HL-60/S4 treated with retinoic acid at 250 ng/mL for 4 days and 3 days (cell line): ENCODE data around the gene POLD2.

Source experiments
- in situ Hi-C: fragments of 300-500 bp; cut with MboI; formaldehyde crosslinking; loops from 2 replicates; pipeline ENCODE4 v1.7.0; 2022; ENCODE audit warnings: low sequenced_read_pairs

The POLD2 gene

DNA sequence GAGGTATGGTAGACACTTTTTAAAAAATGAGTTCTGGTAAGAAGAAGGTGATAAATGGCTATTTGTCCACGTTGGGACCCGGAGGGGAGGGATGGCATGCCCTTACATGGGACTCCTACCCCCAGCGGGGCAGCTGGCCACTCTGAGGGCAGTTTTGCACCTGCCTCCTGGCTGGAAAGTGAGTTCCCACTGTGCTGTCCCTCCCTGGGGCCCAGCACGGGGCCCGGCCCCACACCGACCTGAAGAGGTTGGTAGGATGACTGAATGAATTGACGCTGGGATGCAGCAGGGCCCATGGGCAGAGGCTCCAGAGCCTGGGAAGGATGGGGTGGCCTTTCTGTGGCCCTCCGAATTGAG, 19.8 kb downstream of the POLD2 start:
- in situ Hi-C loops: no loop called here

- in situ Hi-C loops: no loop called here
Measured at GRCh38 chr7:44102846-44103565, 20.3 kb downstream of the POLD2 start.

GRCh38 chr7:44101966-44102845, 21.1 kb downstream of the POLD2 start:
- in situ Hi-C loops: no loop called here

- in situ Hi-C loops: no loop called here
Measured at GRCh38 chr7:44101303-44101965, 21.9 kb downstream of the POLD2 start.

GRCh38 chr7:44100458-44101302, 22.7 kb downstream of the POLD2 start:
- in situ Hi-C loops: no loop called here

- in situ Hi-C loops: no loop called here
Measured at GRCh38 chr7:44099669-44100068, 23.7 kb downstream of the POLD2 start.

- in situ Hi-C loops: no loop called here
Measured at GRCh38 chr7:44098092-44099068, 25.0 kb downstream of the POLD2 start.

- in situ Hi-C loops: no loop called here
Measured at GRCh38 chr7:44097064-44097932, 26.1 kb downstream of the POLD2 start.

- in situ Hi-C loops: no loop called here
Measured at GRCh38 chr7:44096326-44096881, 26.9 kb downstream of the POLD2 start.

GRCh38 chr7:44095781-44096180, 27.6 kb downstream of the POLD2 start:
- in situ Hi-C loops: no loop called here

DNA sequence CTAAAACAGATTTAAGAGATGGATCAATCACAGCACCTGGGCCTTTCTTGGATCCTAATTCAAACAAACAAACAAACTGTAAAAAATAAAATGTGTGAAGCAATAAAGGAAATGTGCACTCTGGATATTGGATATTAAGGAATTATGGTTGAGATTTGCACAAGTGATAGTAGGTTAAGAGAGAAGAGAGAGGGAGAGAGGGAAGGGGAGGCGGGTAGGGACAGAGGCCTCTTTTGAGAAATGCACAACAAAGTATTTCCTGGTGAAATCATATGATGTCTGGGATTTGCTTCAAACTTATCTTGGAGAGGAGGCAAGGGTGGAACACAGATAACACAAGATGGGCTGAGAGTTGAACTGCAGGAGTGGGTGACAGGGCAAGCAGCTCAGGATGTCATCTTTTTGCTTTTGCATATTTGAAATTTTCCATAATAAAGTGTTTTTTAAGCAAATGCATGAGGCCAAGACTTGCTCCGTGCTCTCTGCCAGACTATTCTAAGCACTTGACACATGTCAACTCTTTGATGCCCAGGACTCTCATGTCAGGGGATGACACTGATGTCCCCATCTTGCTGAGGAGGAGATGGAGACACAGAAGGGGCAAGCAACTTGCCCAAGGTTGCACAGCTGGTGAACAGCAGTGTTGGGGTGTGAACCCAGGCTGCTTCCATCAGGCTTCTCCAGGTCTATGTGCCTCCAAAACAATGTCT, 28.3 kb downstream of the POLD2 start:
- in situ Hi-C loops: no loop called here

- in situ Hi-C loops: no loop called here
Measured at GRCh38 chr7:44094365-44094764, 29.0 kb downstream of the POLD2 start.

GRCh38 chr7:44093102-44093641, 30.2 kb downstream of the POLD2 start:
- in situ Hi-C loops: no loop called here

DNA sequence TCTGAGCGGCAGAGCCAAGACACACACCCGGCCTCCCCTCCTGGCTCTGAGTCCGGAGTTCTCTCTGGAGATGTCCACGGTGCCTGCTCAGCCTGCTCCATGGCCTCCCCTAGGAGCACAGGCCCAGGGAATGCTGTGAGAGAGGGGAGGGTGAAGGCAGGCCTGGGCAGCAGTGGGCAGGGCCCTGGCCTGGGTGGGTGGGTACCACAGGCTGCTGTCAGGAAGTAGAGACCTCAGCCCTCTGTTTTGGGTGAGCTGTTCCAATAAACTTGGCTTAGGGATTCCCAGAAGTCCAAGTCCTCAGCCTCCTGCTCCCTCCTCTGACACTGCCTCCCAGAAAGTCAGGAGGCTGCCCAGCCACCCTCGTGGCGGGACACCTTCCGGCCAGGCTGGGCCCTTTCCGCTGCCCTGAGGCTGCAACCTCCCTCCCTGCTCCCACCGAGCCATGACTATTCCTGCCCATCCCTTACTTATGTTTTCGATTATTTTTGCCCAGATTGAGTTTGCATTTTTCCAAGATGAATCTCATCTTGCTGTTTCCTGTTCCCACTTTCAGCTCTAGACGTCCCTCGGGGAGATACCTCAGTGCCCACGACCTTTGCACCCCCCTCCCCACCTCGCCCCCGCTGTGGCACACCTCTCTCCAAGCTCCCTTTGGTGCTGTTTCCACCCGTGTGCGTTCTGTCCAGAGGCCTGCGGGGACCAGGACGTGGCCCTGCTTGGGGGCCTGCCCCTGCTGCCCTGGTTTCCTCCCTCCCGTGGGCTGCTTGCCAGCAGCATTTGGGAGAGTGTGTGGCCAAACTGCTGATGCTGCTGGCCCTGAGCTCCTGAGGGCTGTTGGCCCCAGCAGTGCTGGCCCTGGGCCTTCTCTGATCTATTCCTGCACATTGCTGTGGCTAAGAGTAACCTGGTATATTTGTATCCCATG, 35.2 kb downstream of the POLD2 start:
- in situ Hi-C loops: no loop called here

DNA sequence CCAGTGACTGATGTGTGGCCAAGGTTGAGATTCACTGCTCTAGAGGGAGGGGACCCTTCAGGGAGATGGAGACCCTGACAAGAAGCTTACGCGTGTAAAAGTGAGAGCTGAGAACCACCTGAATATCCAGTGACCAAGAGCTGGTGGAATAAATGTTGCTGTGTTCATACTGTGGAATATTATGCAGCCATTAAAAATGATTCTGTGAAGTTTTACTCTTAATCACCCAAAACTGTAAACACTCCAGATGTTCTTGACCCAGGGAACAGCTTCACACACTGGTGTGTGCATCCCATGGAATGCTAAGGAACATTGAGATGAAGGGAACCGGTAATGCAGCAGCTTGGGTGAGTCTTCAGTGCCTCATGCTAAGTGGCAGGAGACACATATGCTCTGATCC, 36.7 kb downstream of the POLD2 start:
- in situ Hi-C loops: no loop called here

DNA sequence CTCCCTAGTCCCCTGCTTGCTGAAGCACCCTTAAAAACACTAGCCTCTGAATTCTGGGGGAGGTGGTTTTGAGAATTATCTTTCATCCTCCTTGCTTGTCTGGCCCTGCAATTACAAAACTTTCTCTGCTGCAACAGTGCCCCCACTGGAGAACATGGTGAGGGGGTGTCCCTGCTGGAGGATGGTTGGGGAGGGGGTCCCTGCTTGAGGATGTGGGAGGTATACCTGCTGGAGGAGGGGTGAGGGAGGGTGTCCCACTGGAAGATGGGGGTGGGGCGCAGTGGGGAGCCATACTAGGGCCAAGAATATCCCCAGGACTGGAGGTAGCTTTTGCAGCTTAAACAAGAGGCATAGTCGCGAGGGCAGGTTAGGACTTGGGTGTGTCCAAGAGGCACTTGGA, 37.8 kb downstream of the POLD2 start:
- in situ Hi-C loops: no loop called here
